ENCODE results near the gene SYTL3. TPM values are rescaled to one million over a fixed set of nuclear protein-coding genes. Genes with fewer than 3 reads are reported as not detected.
A peak's percentile ranks its signal among the peaks of the same experiment; 100 is the strongest.

Gene SYTL3
- total RNA-seq, 1 experiment from 2014 or later, result 0.28 TPM

DNA sequence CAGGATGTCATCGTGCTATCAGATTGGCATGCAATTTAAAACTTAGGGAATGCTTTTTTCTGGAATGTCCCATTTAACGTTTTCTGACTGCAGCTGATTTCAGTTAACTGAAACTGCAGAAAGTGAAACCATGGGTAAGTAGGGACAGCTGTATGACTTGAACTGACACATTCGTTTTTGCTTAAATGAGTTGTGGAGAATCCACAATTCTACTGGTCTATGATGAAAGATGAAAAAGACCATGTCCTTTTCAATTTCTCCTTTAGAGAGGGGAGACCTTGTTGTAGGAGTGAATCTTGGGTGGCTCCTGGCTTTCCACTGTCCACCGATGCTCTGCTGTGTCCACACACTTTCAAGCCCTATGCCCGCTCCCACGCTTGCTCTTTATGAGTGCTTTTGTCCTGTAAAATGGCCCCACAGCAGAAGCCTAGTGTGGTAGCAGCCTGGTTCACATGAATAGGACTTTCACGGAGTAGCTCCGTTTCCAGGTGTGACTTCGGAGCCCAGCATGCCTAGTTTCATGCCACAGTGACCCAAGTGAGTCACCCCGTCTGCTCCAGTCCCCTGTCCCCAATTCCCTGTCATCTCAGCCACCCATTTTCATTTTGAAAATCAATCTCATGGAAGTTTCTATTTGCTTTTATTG lies 27.2 kb upstream of the SYTL3 start (continued):
- TF ChIP-seq, protein P1, sequence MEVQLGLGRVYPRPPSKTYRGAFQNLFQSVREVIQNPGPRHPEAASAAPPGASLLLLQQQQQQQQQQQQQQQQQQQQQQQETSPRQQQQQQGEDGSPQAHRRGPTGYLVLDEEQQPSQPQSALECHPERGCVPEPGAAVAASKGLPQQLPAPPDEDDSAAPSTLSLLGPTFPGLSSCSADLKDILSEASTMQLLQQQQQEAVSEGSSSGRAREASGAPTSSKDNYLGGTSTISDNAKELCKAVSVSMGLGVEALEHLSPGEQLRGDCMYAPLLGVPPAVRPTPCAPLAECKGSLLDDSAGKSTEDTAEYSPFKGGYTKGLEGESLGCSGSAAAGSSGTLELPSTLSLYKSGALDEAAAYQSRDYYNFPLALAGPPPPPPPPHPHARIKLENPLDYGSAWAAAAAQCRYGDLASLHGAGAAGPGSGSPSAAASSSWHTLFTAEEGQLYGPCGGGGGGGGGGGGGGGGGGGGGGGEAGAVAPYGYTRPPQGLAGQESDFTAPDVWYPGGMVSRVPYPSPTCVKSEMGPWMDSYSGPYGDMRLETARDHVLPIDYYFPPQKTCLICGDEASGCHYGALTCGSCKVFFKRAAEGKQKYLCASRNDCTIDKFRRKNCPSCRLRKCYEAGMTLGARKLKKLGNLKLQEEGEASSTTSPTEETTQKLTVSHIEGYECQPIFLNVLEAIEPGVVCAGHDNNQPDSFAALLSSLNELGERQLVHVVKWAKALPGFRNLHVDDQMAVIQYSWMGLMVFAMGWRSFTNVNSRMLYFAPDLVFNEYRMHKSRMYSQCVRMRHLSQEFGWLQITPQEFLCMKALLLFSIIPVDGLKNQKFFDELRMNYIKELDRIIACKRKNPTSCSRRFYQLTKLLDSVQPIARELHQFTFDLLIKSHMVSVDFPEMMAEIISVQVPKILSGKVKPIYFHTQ (CRISPR knock-in tag; IDR thresholded peaks at IDR 0.05), result no peak
- TF ChIP-seq, protein P2, sequence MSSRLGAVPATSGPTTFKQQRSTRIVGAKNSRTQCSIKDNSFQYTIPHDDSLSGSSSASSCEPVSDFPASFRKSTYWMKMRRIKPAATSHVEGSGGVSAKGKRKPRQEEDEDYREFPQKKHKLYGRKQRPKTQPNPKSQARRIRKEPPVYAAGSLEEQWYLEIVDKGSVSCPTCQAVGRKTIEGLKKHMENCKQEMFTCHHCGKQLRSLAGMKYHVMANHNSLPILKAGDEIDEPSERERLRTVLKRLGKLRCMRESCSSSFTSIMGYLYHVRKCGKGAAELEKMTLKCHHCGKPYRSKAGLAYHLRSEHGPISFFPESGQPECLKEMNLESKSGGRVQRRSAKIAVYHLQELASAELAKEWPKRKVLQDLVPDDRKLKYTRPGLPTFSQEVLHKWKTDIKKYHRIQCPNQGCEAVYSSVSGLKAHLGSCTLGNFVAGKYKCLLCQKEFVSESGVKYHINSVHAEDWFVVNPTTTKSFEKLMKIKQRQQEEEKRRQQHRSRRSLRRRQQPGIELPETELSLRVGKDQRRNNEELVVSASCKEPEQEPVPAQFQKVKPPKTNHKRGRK (CRISPR knock-in tag; IDR thresholded peaks at IDR 0.05; ENCODE audit: borderline replicate concordance), result no peak
- TF ChIP-seq, protein P3, sequence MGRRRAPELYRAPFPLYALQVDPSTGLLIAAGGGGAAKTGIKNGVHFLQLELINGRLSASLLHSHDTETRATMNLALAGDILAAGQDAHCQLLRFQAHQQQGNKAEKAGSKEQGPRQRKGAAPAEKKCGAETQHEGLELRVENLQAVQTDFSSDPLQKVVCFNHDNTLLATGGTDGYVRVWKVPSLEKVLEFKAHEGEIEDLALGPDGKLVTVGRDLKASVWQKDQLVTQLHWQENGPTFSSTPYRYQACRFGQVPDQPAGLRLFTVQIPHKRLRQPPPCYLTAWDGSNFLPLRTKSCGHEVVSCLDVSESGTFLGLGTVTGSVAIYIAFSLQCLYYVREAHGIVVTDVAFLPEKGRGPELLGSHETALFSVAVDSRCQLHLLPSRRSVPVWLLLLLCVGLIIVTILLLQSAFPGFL (CRISPR knock-in tag; IDR thresholded peaks at IDR 0.05; ENCODE audit: borderline replicate concordance), result no peak
- TF ChIP-seq SP1 (CRISPR knock-in tag; conservative IDR thresholded peaks at IDR 0.05) (no peak), FOXP1 (CRISPR knock-in tag; IDR thresholded peaks at IDR 0.05; ENCODE audit: borderline replicate concordance) (no peak), ETV6 (CRISPR knock-in tag; IDR thresholded peaks at IDR 0.05) (no peak), ZNF219 (CRISPR knock-in tag; IDR thresholded peaks at IDR 0.05; ENCODE audit: borderline replicate concordance) (no peak)
- TF ChIP-seq, protein P4, sequence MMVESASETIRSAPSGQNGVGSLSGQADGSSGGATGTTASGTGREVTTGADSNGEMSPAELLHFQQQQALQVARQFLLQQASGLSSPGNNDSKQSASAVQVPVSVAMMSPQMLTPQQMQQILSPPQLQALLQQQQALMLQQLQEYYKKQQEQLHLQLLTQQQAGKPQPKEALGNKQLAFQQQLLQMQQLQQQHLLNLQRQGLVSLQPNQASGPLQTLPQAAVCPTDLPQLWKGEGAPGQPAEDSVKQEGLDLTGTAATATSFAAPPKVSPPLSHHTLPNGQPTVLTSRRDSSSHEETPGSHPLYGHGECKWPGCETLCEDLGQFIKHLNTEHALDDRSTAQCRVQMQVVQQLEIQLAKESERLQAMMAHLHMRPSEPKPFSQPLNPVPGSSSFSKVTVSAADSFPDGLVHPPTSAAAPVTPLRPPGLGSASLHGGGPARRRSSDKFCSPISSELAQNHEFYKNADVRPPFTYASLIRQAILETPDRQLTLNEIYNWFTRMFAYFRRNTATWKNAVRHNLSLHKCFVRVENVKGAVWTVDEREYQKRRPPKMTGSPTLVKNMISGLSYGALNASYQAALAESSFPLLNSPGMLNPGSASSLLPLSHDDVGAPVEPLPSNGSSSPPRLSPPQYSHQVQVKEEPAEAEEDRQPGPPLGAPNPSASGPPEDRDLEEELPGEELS (CRISPR knock-in tag; IDR thresholded peaks at IDR 0.05), result no peak
- TF ChIP-seq, protein P5, sequence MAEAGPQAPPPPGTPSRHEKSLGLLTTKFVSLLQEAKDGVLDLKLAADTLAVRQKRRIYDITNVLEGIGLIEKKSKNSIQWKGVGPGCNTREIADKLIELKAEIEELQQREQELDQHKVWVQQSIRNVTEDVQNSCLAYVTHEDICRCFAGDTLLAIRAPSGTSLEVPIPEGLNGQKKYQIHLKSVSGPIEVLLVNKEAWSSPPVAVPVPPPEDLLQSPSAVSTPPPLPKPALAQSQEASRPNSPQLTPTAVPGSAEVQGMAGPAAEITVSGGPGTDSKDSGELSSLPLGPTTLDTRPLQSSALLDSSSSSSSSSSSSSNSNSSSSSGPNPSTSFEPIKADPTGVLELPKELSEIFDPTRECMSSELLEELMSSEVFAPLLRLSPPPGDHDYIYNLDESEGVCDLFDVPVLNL (CRISPR knock-in tag; IDR thresholded peaks at IDR 0.05; ENCODE audit: borderline replicate concordance, low read depth), result no peak
- TF ChIP-seq, protein P6, sequence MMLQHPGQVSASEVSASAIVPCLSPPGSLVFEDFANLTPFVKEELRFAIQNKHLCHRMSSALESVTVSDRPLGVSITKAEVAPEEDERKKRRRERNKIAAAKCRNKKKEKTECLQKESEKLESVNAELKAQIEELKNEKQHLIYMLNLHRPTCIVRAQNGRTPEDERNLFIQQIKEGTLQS (CRISPR knock-in tag; conservative IDR thresholded peaks at IDR 0.05), result no peak

DNA sequence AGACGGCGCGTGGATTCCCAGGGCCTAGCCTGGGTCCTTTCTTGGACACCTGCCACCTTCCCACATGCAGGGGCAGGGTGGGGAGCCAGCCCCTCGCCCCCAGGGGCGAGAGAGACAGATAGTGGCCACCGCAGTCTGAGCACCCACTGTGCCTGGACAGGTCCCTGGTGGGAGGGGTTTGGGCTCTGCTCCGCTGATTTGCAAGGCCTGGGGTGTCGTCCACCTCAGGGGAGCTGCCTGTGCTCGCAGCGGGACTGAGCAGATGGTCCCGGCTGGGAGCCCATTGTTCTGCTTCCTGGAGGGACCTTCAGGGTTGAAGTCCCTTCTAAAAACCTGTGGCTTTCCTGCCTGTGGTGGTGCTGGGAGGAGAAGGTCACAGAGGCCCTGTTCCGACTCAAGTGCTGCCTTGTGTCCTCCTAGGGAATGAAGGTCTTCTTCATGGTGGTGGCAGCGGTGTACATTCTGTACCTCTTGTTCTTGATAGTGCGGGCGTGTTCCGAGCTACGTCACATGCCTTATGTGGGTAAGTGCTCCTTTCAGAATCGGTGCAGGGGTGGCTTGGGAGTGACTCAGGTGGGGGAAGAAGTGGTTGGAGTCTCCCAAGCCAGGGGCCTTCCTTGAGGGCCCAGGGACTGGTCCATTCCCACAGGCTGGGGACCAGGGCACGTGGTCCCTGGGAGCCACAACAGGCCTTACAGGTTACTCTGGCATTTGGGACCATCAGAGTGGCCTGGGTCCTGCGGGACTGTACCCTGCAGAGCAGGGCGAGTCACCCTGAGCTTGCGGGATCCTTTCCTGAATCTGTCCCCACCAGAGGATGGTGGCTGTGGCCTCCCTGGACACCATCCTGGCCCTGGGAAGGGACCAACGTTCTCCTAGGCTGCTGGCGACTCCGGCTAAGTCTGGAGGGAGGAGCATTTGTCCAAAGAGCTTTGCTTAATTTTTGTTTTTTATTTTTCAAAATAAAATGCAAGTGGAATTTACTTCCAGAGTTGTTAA lies 24.9 kb upstream of the SYTL3 start:
- Mint-ChIP-seq H3K36me3 (peaks cover 46% of the 10 kb centered on the region), H3K4me3 (no peak overlapping the region), H3K9me3 (peaks cover 5% of the 10 kb centered on the region), H3K27ac (peak overlapping the region; percentile 81; the same call in 1 of the 2 replicates), H3K27me3 (ENCODE audit: low read depth) (no peaks in the 10 kb centered on the region), H3K4me1 (peaks cover 23% of the 10 kb centered on the region)
- ChIA-PET CTCF (no interaction called here), POLR2A (no interaction called here)
- no peak for ATAC-seq
- DNase-seq (ENCODE audit: low spot score), result no peak
- TF ChIP-seq, protein P7, sequence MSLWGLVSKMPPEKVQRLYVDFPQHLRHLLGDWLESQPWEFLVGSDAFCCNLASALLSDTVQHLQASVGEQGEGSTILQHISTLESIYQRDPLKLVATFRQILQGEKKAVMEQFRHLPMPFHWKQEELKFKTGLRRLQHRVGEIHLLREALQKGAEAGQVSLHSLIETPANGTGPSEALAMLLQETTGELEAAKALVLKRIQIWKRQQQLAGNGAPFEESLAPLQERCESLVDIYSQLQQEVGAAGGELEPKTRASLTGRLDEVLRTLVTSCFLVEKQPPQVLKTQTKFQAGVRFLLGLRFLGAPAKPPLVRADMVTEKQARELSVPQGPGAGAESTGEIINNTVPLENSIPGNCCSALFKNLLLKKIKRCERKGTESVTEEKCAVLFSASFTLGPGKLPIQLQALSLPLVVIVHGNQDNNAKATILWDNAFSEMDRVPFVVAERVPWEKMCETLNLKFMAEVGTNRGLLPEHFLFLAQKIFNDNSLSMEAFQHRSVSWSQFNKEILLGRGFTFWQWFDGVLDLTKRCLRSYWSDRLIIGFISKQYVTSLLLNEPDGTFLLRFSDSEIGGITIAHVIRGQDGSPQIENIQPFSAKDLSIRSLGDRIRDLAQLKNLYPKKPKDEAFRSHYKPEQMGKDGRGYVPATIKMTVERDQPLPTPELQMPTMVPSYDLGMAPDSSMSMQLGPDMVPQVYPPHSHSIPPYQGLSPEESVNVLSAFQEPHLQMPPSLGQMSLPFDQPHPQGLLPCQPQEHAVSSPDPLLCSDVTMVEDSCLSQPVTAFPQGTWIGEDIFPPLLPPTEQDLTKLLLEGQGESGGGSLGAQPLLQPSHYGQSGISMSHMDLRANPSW (CRISPR knock-in tag; conservative IDR thresholded peaks at IDR 0.05; ENCODE audit: low read depth), result no peak
- peak; percentile 36; the same call in 1 of the 2 replicates for TF ChIP-seq ZNF423 (CRISPR knock-in tag; IDR thresholded peaks at IDR 0.05)

Data from WTC11 (cell line).